A673 (cell line): ENCODE results near the gene TEX30. TPM values are rescaled to one million over a fixed set of nuclear protein-coding genes. Genes with fewer than 3 reads are reported as not detected.

ENCODE experiments used
- BruUV-seq: library from RNA; stranded (reverse); fragments of 400-500 nt; replicated peaks from 2 replicates; lab custom pipeline; 2021; lab: Mats Ljungman, UMichigan
- CTCF ChIA-PET: fragments of 300-600 bp; sonication (Branson Sonifier 250); formaldehyde crosslinking; loops from one replicate; lab custom pipeline; 2022; ENCODE audit warnings: antibody characterized with exemption; lab: Charles Lee
- POLR2A ChIA-PET: fragments of 300-600 bp; sonication (Branson Sonifier 250); formaldehyde crosslinking; loops from one replicate; lab custom pipeline; 2022; ENCODE audit warnings: antibody characterized with exemption; ENCODE audit not compliant: low non-redundant PET; lab: Charles Lee
- DNase-seq: peaks from one replicate; pipeline ENCODE4 v3.0.0-alpha.2; 2015; ENCODE audit warnings: low spot score
- H3K27ac ChIP-seq: fragments of 200-600 bp; sonication (generic); 2 replicates; pipeline ENCODE4 v1.5.1; 2016; ENCODE audit warnings: mixed run types, low read depth, mild to moderate bottlenecking, mixed read lengths, antibody characterized with exemption, low read length; ENCODE audit not compliant: poor library complexity, severe bottlenecking
- H3K27me3 ChIP-seq: fragments of 200-600 bp; sonication (generic); replicated peaks from 2 replicates; pipeline ENCODE4 v1.6.1; 2017; ENCODE audit warnings: mixed run types, low read depth, mild to moderate bottlenecking, mixed read lengths, antibody characterized with exemption, low read length; ENCODE audit not compliant: insufficient read depth, poor library complexity
- H3K36me3 ChIP-seq: fragments of 200-600 bp; sonication (generic); 2 replicates; pipeline ENCODE4 v1.6.1; 2016; ENCODE audit warnings: mixed run types, mild to moderate bottlenecking, mixed read lengths, antibody characterized with exemption, low read length; ENCODE audit not compliant: insufficient read depth, poor library complexity, severe bottlenecking
- H3K4me1 ChIP-seq: fragments of 200-600 bp; sonication (generic); 2 replicates; pipeline ENCODE4 v1.6.1; 2017; ENCODE audit warnings: mixed run types, mild to moderate bottlenecking, mixed read lengths, antibody characterized with exemption, low read length; ENCODE audit not compliant: insufficient read depth, poor library complexity, severe bottlenecking
- H3K4me3 ChIP-seq: fragments of 200-600 bp; sonication (generic); 2 replicates; pipeline ENCODE4 v1.5.1; 2016; ENCODE audit warnings: low read depth, mixed run types, mild to moderate bottlenecking, mixed read lengths, low read length; ENCODE audit not compliant: poor library complexity, severe bottlenecking
- H3K9me3 ChIP-seq: fragments of 200-600 bp; sonication (generic); 2 replicates; pipeline ENCODE4 v1.6.1; 2016; ENCODE audit warnings: mixed run types, low read depth, mild to moderate bottlenecking, mixed read lengths, antibody characterized with exemption, low read length; ENCODE audit not compliant: poor library complexity, severe bottlenecking
- CTCF ChIP-seq: fragments of 300-800, 200-600 bp; sonication (generic); conservative IDR thresholded peaks from 2 replicates; pipeline ENCODE4 v1.5.1; 2017; ENCODE audit warnings: low read depth, mild to moderate bottlenecking, antibody characterized with exemption, low read length, moderate library complexity, mixed read lengths
- EZH2 ChIP-seq: fragments of 200-600 bp; sonication (generic); IDR thresholded peaks from 2 replicates; pipeline ENCODE4 v1.6.1; 2017; ENCODE audit warnings: borderline replicate concordance, low read depth, mild to moderate bottlenecking, mixed read lengths, antibody characterized with exemption, low read length; ENCODE audit not compliant: poor library complexity, severe bottlenecking
- intact Hi-C: fragments of 100-400 bp; cut with micrococcal nuclease; formaldehyde crosslinking; loops from one replicate; pipeline ENCODE4 v1.10.0; 2022; ENCODE audit not compliant: unreplicated experiment
- total RNA-seq: library from RNA; stranded (reverse); gene quantifications from 2 replicates; pipeline ENCODE4 v1.2.3, GENCODE V29; 2021

The TEX30 gene
- total RNA-seq, 1 experiment from 2014 or later, result 44.1 TPM

GRCh38 chr13:102816708-102817107 is 43.1 kb upstream of the TEX30 start:
- TF ChIP-seq EZH2 (no peak), CTCF (no peak)
- peaks cover 5% of the 10 kb centered on the region for H3K36me3 ChIP-seq
- no peak for DNase-seq
- BruUV-seq, result no TSS peak
- POLR2A ChIA-PET, result no interaction called here
- CTCF ChIA-PET, result no interaction called here
- H3K27ac ChIP-seq, result no peak overlapping the region
- H3K9me3 ChIP-seq, result peaks cover 3% of the 10 kb centered on the region
- H3K4me1 ChIP-seq, result peaks cover 14% of the 10 kb centered on the region
- H3K4me3 ChIP-seq, result no peak overlapping the region
- intact Hi-C loops, result no loop called here
- H3K27me3 ChIP-seq, result no peaks in the 10 kb centered on the region

GRCh38 chr13:102815788-102816187 is 42.2 kb upstream of the TEX30 start:
- CTCF ChIA-PET, result no interaction called here
- Histone ChIP-seq H3K4me1 (peaks cover 14% of the 10 kb centered on the region), H3K36me3 (peaks cover 3% of the 10 kb centered on the region), H3K27me3 (no peaks in the 10 kb centered on the region), H3K9me3 (peaks cover 11% of the 10 kb centered on the region), H3K4me3 (no peak overlapping the region), H3K27ac (no peak overlapping the region)
- intact Hi-C loops, result no loop called here
- DNase-seq, result no peak
- no peak for TF ChIP-seq CTCF
- no peak for TF ChIP-seq EZH2
- BruUV-seq, result no TSS peak
- POLR2A ChIA-PET, result no interaction called here

- H3K4me1 ChIP-seq, result peaks cover 14% of the 10 kb centered on the region
- BruUV-seq, result no TSS peak
- CTCF ChIA-PET, result no interaction called here
Measured at GRCh38 chr13:102814793-102815192, 41.2 kb upstream of the TEX30 start.

More at GRCh38 chr13:102814793-102815192, 41.2 kb upstream of the TEX30 start:
- no peaks in the 10 kb centered on the region for H3K27me3 ChIP-seq
- H3K27ac ChIP-seq, result no peak overlapping the region
- no peak overlapping the region for H3K4me3 ChIP-seq
- TF ChIP-seq EZH2 (no peak), CTCF (no peak)
- no peak for DNase-seq
- POLR2A ChIA-PET, result no interaction called here
- peaks cover 3% of the 10 kb centered on the region for H3K36me3 ChIP-seq
- intact Hi-C loops, result no loop called here
- peaks cover 12% of the 10 kb centered on the region for H3K9me3 ChIP-seq
